Loucy (cell line): Measurements from ENCODE around the gene SLC7A1.

ENCODE experiments used
- EZH2phosphoT487 ChIP-seq: fragments of 200-600 bp; IDR thresholded peaks from 2 replicates; pipeline ENCODE4 v1.6.1; 2018; ENCODE audit warnings: antibody characterized with exemption, mild to moderate bottlenecking, moderate library complexity, borderline replicate concordance
- TF ChIP-seq, protein P1 (sequence below): fragments of 200-600 bp; sonication (generic); conservative IDR thresholded peaks from 2 replicates; pipeline ENCODE4 v1.5.1; 2014; ENCODE audit warnings: mild to moderate bottlenecking, antibody characterized with exemption, low read length

DNA sequence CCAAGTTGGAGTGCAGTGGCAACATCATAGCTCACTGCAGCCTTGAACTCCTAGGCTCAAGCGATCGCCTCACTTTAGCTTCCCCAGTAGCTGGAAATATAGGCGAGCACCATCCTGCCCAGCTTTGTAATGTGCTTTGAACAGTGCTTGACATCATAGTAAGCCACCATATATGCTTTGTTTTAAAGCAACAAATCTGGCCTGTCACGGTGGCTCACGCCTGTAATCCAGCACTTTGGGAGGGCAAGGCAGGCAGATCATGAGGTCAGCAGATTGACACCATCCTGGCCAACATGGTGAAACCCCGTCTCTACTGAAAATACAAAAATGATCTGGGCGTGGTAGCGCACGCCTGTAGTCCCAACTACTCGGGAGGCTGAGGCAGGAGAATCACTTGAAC, 1.8 kb upstream of the SLC7A1 start:
- TF ChIP-seq, protein P1, sequence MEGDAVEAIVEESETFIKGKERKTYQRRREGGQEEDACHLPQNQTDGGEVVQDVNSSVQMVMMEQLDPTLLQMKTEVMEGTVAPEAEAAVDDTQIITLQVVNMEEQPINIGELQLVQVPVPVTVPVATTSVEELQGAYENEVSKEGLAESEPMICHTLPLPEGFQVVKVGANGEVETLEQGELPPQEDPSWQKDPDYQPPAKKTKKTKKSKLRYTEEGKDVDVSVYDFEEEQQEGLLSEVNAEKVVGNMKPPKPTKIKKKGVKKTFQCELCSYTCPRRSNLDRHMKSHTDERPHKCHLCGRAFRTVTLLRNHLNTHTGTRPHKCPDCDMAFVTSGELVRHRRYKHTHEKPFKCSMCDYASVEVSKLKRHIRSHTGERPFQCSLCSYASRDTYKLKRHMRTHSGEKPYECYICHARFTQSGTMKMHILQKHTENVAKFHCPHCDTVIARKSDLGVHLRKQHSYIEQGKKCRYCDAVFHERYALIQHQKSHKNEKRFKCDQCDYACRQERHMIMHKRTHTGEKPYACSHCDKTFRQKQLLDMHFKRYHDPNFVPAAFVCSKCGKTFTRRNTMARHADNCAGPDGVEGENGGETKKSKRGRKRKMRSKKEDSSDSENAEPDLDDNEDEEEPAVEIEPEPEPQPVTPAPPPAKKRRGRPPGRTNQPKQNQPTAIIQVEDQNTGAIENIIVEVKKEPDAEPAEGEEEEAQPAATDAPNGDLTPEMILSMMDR, result no peak
- TF ChIP-seq EZH2phosphoT487, result no peak
